H1 (cell line): Measurements from ENCODE around the gene RGL1. TPM values are rescaled to one million over a fixed set of nuclear protein-coding genes. Genes with fewer than 3 reads are reported as not detected.
A peak's percentile ranks its signal among the peaks of the same experiment; 100 is the strongest.

Source experiments
- CTCF ChIA-PET: fragments of 300-600 bp; sonication (Branson Sonifier 250); formaldehyde crosslinking; loops from one replicate; lab custom pipeline; 2021; ENCODE audit not compliant: partially characterized antibody; lab: Charles Lee
- POLR2A ChIA-PET: fragments of 300-600 bp; sonication (Branson Sonifier 250); formaldehyde crosslinking; loops from one replicate; lab custom pipeline; 2021; ENCODE audit warnings: inconsistent platforms; ENCODE audit not compliant: partially characterized antibody; lab: Charles Lee
- DNase-seq, 2 experiments: peaks; one replicate each; pipeline versions ENCODE4 v3.0.0 to v3.0.0-alpha.2; 2010 to 2022; ENCODE audit warnings: low spot score in 2 of 2, low read depth in 1 of 2, mixed read lengths in 1 of 2
- FAIRE-seq: peaks from 2 replicates; lab custom pipeline; 2011; peaks lifted over from hg19 to GRCh38; lab: Jason Lieb, UNC
- H2AFZ ChIP-seq: 2 replicates; pipeline ENCODE4 v1.8.1; 2012; ENCODE audit warnings: low read length, inconsistent platforms
- H2AK5ac ChIP-seq: 2 replicates; pipeline ENCODE4 v1.6.1; 2013; ENCODE audit warnings: low read depth, low read length
- H2BK120ac ChIP-seq: replicated peaks from 2 replicates; pipeline ENCODE3; 2013; ENCODE audit warnings: low read depth, low read length, inconsistent platforms
- H2BK12ac ChIP-seq: 2 replicates; pipeline ENCODE4 v1.6.1; 2013; ENCODE audit warnings: low read depth, low read length
- H2BK15ac ChIP-seq: 2 replicates; pipeline ENCODE4 v1.6.1; 2013; ENCODE audit warnings: low read length
- H2BK20ac ChIP-seq: 2 replicates; pipeline ENCODE4 v1.6.1; 2013; ENCODE audit warnings: low read length
- H2BK5ac ChIP-seq: 2 replicates; pipeline ENCODE4 v1.6.1; 2013; ENCODE audit warnings: low read depth, low read length
- H3K14ac ChIP-seq: 2 replicates; pipeline ENCODE4 v1.6.1; 2013; ENCODE audit warnings: inconsistent platforms; ENCODE audit not compliant: insufficient read length
- H3K18ac ChIP-seq: 2 replicates; pipeline ENCODE4 v1.6.1; 2013; ENCODE audit warnings: low read length; ENCODE audit errors: extremely low read depth
- H3K23ac ChIP-seq: 2 replicates; pipeline ENCODE4 v1.6.1; 2013; ENCODE audit warnings: inconsistent platforms; ENCODE audit not compliant: insufficient read length
- H3K23me2 ChIP-seq: 2 replicates; pipeline ENCODE4 v1.6.1; 2013; ENCODE audit warnings: low read depth, low read length
- H3K27ac ChIP-seq: 2 replicates; pipeline ENCODE4 v1.6.1; 2011; ENCODE audit warnings: low read depth, low read length, inconsistent platforms
- H3K27me3 ChIP-seq, 4 experiments: replicated peaks in 1 of 4; 1 replicate in 1 of 4; 2 replicates in 3 of 4; pipeline versions ENCODE4 v1.6.1 to v1.8.1; 2011 to 2013; ENCODE audit warnings: low read length in 3 of 4, mild to moderate bottlenecking in 3 of 4, inconsistent platforms in 2 of 4, mixed read lengths in 2 of 4, moderate library complexity in 1 of 4; ENCODE audit not compliant: control insufficient read depth in 3 of 4, insufficient read depth in 3 of 4; ENCODE audit errors: extremely low read depth in 1 of 4
- H3K36me3 ChIP-seq, 4 experiments: 2 replicates each; pipeline versions ENCODE4 v1.6.1 to v1.8.1; 2011 to 2013; ENCODE audit warnings: mild to moderate bottlenecking in 4 of 4, low read length in 3 of 4, moderate library complexity in 2 of 4, control low read depth in 1 of 4, inconsistent platforms in 1 of 4; ENCODE audit not compliant: insufficient read depth in 4 of 4, control insufficient read depth in 2 of 4
- H3K4ac ChIP-seq: replicated peaks from 2 replicates; pipeline ENCODE3; 2013; ENCODE audit warnings: low read length, low read depth, mixed read lengths, inconsistent platforms; ENCODE audit not compliant: insufficient read length
- H3K4me1 ChIP-seq, 4 experiments: replicated peaks in 1 of 4; 1 replicate in 1 of 4; 2 replicates in 3 of 4; pipeline versions ENCODE4 v1.6.1 to v1.8.1; 2011 to 2013; ENCODE audit warnings: low read length in 3 of 4, inconsistent platforms in 2 of 4, mixed read lengths in 1 of 4; ENCODE audit not compliant: insufficient read depth in 4 of 4, control insufficient read depth in 3 of 4
- H3K4me2 ChIP-seq, 2 experiments: 2 replicates each; pipeline versions ENCODE4 v1.6.1 to v1.8.1; 2011 to 2013; ENCODE audit warnings: low read depth in 2 of 2, low read length in 2 of 2, control low read depth in 1 of 2, inconsistent platforms in 1 of 2, mild to moderate bottlenecking in 1 of 2; ENCODE audit not compliant: insufficient read depth in 1 of 2
- H3K4me3 ChIP-seq, 4 experiments: fragments of 200-600, 300-600 bp in 1 of 4; sonication (generic), shearing (Covaris generic), sonication (Bioruptor Twin) in 1 of 4; 2 replicates each; pipeline versions ENCODE4 v1.5.1 to v1.8.1; 2011 to 2016; ENCODE audit warnings: low read length in 4 of 4, low read depth in 3 of 4, control low read depth in 2 of 4, inconsistent platforms in 2 of 4, mild to moderate bottlenecking in 2 of 4, mixed read lengths in 1 of 4, moderate library complexity in 1 of 4; ENCODE audit not compliant: insufficient read depth in 2 of 4; ENCODE audit errors: extremely low read depth in 1 of 4
- H3K56ac ChIP-seq: replicated peaks from 2 replicates; pipeline ENCODE3; 2013; ENCODE audit warnings: low read depth, mild to moderate bottlenecking, mixed read lengths, low read length, inconsistent platforms; ENCODE audit not compliant: insufficient read length
- H3K79me1 ChIP-seq: 2 replicates; pipeline ENCODE4 v1.6.1; 2013; ENCODE audit warnings: low read depth, low read length, control low read depth
- H3K79me2 ChIP-seq, 2 experiments: 2 replicates each; pipeline versions ENCODE4 v1.6.1 to v1.8.1; 2012 to 2013; ENCODE audit warnings: low read length in 2 of 2, mild to moderate bottlenecking in 2 of 2, inconsistent platforms in 1 of 2; ENCODE audit not compliant: insufficient read depth in 2 of 2, control insufficient read depth in 1 of 2
- H3K9ac ChIP-seq, 4 experiments: replicated peaks in 1 of 4; 1 replicate in 1 of 4; 2 replicates in 3 of 4; pipeline versions ENCODE4 v1.6.1 to v1.8.1; 2011 to 2013; ENCODE audit warnings: low read depth in 3 of 4, low read length in 3 of 4, control low read depth in 2 of 4, mild to moderate bottlenecking in 2 of 4, moderate library complexity in 2 of 4, inconsistent platforms in 1 of 4; ENCODE audit errors: extremely low read depth in 1 of 4
- H3K9me3 ChIP-seq, 2 experiments: 2 replicates each; pipeline versions ENCODE4 v1.6.1 to v1.8.1; 2012 to 2013; ENCODE audit warnings: mild to moderate bottlenecking in 2 of 2, moderate library complexity in 2 of 2, control low read depth in 1 of 2, inconsistent platforms in 1 of 2, low read depth in 1 of 2, low read length in 1 of 2, mixed read lengths in 1 of 2; ENCODE audit not compliant: insufficient read depth in 2 of 2
- H4K20me1 ChIP-seq, 2 experiments: replicated peaks in 1 of 2; 2 replicates each; pipeline versions ENCODE3 to v1.8.1; 2011 to 2013; ENCODE audit warnings: inconsistent platforms in 2 of 2, low read length in 2 of 2, mild to moderate bottlenecking in 1 of 2; ENCODE audit not compliant: insufficient read depth in 2 of 2, control insufficient read depth in 1 of 2
- H4K5ac ChIP-seq: 2 replicates; pipeline ENCODE4 v1.6.1; 2013; ENCODE audit warnings: low read length, low read depth, mixed read lengths, inconsistent platforms; ENCODE audit not compliant: insufficient read length
- H4K8ac ChIP-seq: 2 replicates; pipeline ENCODE4 v1.8.0; 2013; ENCODE audit warnings: mild to moderate bottlenecking, moderate library complexity, low read length, inconsistent platforms; ENCODE audit not compliant: insufficient read depth; ENCODE audit errors: extremely low read depth
- H4K91ac ChIP-seq: replicated peaks from 2 replicates; pipeline ENCODE3; 2013; ENCODE audit warnings: low read length, mixed read lengths, inconsistent platforms; ENCODE audit not compliant: insufficient read length
- BRCA1 ChIP-seq: IDR thresholded peaks from 2 replicates; pipeline ENCODE4 v1.6.1; 2012; ENCODE audit warnings: low read depth, low read length, improper control_type of control experiment
- E2F6 ChIP-seq: IDR thresholded peaks from 2 replicates; pipeline ENCODE4 v1.6.1; 2012; ENCODE audit warnings: inconsistent platforms
- EZH2 ChIP-seq: fragments of 200-600 bp; sonication (generic); IDR thresholded peaks from 2 replicates; pipeline ENCODE4 v1.7.1; 2012; ENCODE audit warnings: low read depth, mild to moderate bottlenecking, moderate library complexity, low read length, inconsistent platforms; ENCODE audit not compliant: severe bottlenecking
- POU5F1 ChIP-seq: IDR thresholded peaks from 2 replicates; pipeline ENCODE4 v1.6.1; 2011; ENCODE audit warnings: low read depth, mild to moderate bottlenecking, low read length, moderate library complexity
- RFX5 ChIP-seq: IDR thresholded peaks from 2 replicates; pipeline ENCODE4 v1.6.1; 2011; ENCODE audit warnings: low read depth, low read length, improper control_type of control experiment, borderline replicate concordance
- SAP30 ChIP-seq: fragments of 300-600 bp; sonication (generic); IDR thresholded peaks from 2 replicates; pipeline ENCODE4 v1.7.1; 2012; ENCODE audit warnings: low read length, moderate library complexity, mild to moderate bottlenecking, inconsistent platforms; ENCODE audit not compliant: insufficient read depth, insufficient replicate concordance
- SRF ChIP-seq: IDR thresholded peaks from 2 replicates; pipeline ENCODE4 v1.6.1; 2011; ENCODE audit warnings: mild to moderate bottlenecking, low read depth, low read length, moderate library complexity
- WGBS, 2 experiments: shearing (Covaris generic) in 1 of 2; methylation state at CpG; one replicate each; pipeline versions ENCODE4 v1.1.6 to v1.1.7; 2013 to 2015; ENCODE audit warnings: low lambda C conversion rate in 2 of 2, mixed read lengths in 2 of 2, inconsistent platforms in 1 of 2, low coverage in 1 of 2, missing lambda C conversion rate in 1 of 2; ENCODE audit not compliant: insufficient replicate concordance in 2 of 2, insufficient coverage in 1 of 2, insufficient read length in 1 of 2; ENCODE audit errors: extremely low coverage in 1 of 2, missing lambda C conversion rate in 1 of 2; 5-methylcytosine and 5-hydroxymethylcytosine counted together
- polyA plus RNA-seq, 7 experiments: library from polyadenylated mRNA; depleted of rRNA in 3 of 7; stranded (reverse) in 5 of 7; unstranded in 2 of 7; fragments of >200 nt in 5 of 7; fragments of 200-250 nt in 2 of 7; gene quantifications; 1 replicate in 5 of 7; 2 replicates in 1 of 7; 4 replicates in 1 of 7; pipeline versions ENCODE4 v1.2.1 to v1.2.3, GENCODE V29; 2011 to 2013; ENCODE audit warnings: missing spikeins in 2 of 7, mixed read lengths in 2 of 7
- total RNA-seq: library from RNA; stranded (reverse); fragmentation: NEBNext Ultra II Directional; extraction: Animal tissue kit (Norgen Biotek cat#: 25700); gene quantifications from 2 replicates; pipeline ENCODE4 v1.2.1, GENCODE V29; 2021

RGL1 gene
- total and polyA plus RNA-seq, 2 of the 8 experiments (the other 6 are each of a cell fraction or from before 2014, with no cell fraction given): 0.98 to 2.4 TPM

GRCh38 chr1:183871142-183871541, 66.2 kb downstream of the RGL1 start:
- no peak overlapping the region for H2AK5ac ChIP-seq
- H3K4me2 ChIP-seq: no peak overlapping the region
- no peak overlapping the region for H3K4me3 ChIP-seq
- H3K27me3 ChIP-seq: no peaks in the 10 kb centered on the region
- H2BK5ac ChIP-seq: no peak overlapping the region
- H4K20me1 ChIP-seq: no peaks in the 10 kb centered on the region
- H3K36me3 ChIP-seq: no peaks in the 10 kb centered on the region
- H3K4ac ChIP-seq: no peak overlapping the region
- H2AFZ ChIP-seq: no peak overlapping the region
- no peak overlapping the region for H2BK20ac ChIP-seq
- no peak overlapping the region for H4K5ac ChIP-seq
- no peak overlapping the region for H2BK12ac ChIP-seq
- H2BK120ac ChIP-seq: no peak overlapping the region
- DNase-seq (no peak), FAIRE-seq (peak; percentile 28)
- no peaks in the 10 kb centered on the region for H3K79me1 ChIP-seq
- no peaks in the 10 kb centered on the region for H3K9me3 ChIP-seq
- H3K23me2 ChIP-seq: no peaks in the 10 kb centered on the region
- no peak overlapping the region for H4K91ac ChIP-seq
- no peak overlapping the region for H2BK15ac ChIP-seq
- H3K56ac ChIP-seq: no peak overlapping the region
- H3K4me1 ChIP-seq: peaks cover 1 to 7% (median 6%) of the 10 kb centered on the region in 4 experiments; a peak in 4 of 7 replicates
- TF ChIP-seq SAP30: no peak
- no peak for TF ChIP-seq POU5F1
- TF ChIP-seq EZH2: no peak
- TF ChIP-seq RFX5: no peak
- TF ChIP-seq E2F6: no peak
- TF ChIP-seq SRF: no peak
- TF ChIP-seq BRCA1: no peak
- TF ChIP-seq, all 59 proteins: peak for 0
- Histone ChIP-seq H4K8ac (no peak overlapping the region), H3K79me2 (no peaks in the 10 kb centered on the region), H3K27ac (no peak overlapping the region), H3K18ac (no peak overlapping the region), H3K9ac (no peak overlapping the region), H3K23ac (no peak overlapping the region), H3K14ac (no peak overlapping the region)
- ChIA-PET POLR2A (no interaction called here), CTCF (interaction anchor here (0.6 to 1.2 kb wide), 5 partner anchors 10 to 186 kb away, joined by 3 to 4 read pairs (median 3); no protein-coding TSS in a partner anchor)
- WGBS, 2 experiments: 76% methylated on average over 3 of the region's 3 CpGs; no CpG with 5 or more reads in 1 of the 2 experiments
